GM23338 (cell line): ENCODE measurements around the gene MTRR.

Source experiments
- CREB1 ChIP-seq: fragments of 250-450 bp; sonication (Bioruptor Pico); IDR thresholded peaks from 2 replicates; pipeline ENCODE4 v1.5.0; 2020; ENCODE audit warnings: low read depth, mild to moderate bottlenecking, moderate library complexity
- CTCF ChIP-seq, 2 experiments: fragments of 200-600 bp in 1 of 2; sonication (generic) in 1 of 2; conservative IDR thresholded peaks; 2 replicates each; pipeline versions ENCODE4 v1.5.1 to v1.6.1; 2016 to 2017; ENCODE audit warnings: antibody characterized with exemption in 2 of 2, low read depth in 2 of 2, mild to moderate bottlenecking in 2 of 2, moderate library complexity in 1 of 2
- EZH2 ChIP-seq: fragments of 200-600 bp; sonication (generic); IDR thresholded peaks from one replicate; pipeline ENCODE4 v1.8.0; 2017; ENCODE audit warnings: antibody characterized with exemption, mild to moderate bottlenecking, low read depth; ENCODE audit not compliant: unreplicated experiment
- EZH2phosphoT487 ChIP-seq: fragments of 200-600 bp; sonication (generic); IDR thresholded peaks from one replicate; pipeline ENCODE4 v1.8.1; 2018; ENCODE audit warnings: antibody characterized with exemption; ENCODE audit not compliant: unreplicated experiment
- JUNB ChIP-seq: IDR thresholded peaks from one replicate; pipeline ENCODE4 v1.6.1; 2016; ENCODE audit warnings: antibody characterized with exemption; ENCODE audit not compliant: unreplicated experiment
- NANOG ChIP-seq: IDR thresholded peaks from 2 replicates; pipeline ENCODE4 v1.6.1; 2016; ENCODE audit warnings: antibody characterized with exemption, borderline replicate concordance
- POLR2AphosphoS5 ChIP-seq: IDR thresholded peaks from 2 replicates; pipeline ENCODE4 v1.6.1; 2016; ENCODE audit warnings: antibody characterized with exemption, low read depth
- REST ChIP-seq: IDR thresholded peaks from one replicate; pipeline ENCODE4 v1.6.1; 2018; ENCODE audit warnings: antibody characterized with exemption; ENCODE audit not compliant: unreplicated experiment

DNA sequence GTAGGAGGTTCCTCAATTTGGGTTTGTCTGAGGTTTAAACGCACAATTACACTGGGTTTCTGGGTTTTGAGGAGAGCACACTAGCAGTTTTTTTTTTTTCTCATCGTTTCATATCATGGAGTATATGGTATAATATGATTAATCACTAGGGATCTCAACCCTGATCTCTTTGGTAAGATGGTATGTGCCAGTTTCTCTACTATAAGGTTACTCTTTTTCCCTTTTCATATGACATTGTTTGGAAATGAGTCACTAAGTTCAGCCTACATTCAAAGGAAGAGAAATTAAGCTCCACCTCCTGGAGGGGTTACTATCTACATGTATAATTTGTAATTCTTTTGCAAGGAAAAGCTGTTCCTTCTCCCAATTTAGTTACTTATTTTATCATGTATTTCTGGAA lies 35.2 kb downstream of the MTRR start:
- no peak for TF ChIP-seq CTCF (conservative IDR thresholded peaks at IDR 0.05; ENCODE audit: low read depth in 2 of 2)
- no peak for TF ChIP-seq EZH2phosphoT487
- TF ChIP-seq REST = no peak
- TF ChIP-seq EZH2 = no peak
- TF ChIP-seq POLR2AphosphoS5 = no peak
- TF ChIP-seq CREB1 (CRISPR knock-in tag) = no peak
- TF ChIP-seq JUNB = no peak
- no peak for TF ChIP-seq NANOG
